Vagina (tissue), 2 donors: ENCODE measurements around the gene NRG2.

Experiments
- CTCF ChIP-seq, 3 experiments: fragments of 450-650 bp in 2 of 3; fragments of 200-600 bp in 1 of 3; sonication (generic) in 1 of 3; IDR thresholded peaks; one replicate each; pipeline ENCODE4 v1.5.1; 2017 to 2019; ENCODE audit warnings: antibody characterized with exemption in 3 of 3, mild to moderate bottlenecking in 2 of 3, moderate library complexity in 2 of 3
- POLR2AphosphoS5 ChIP-seq, 2 donors: sonication (generic); formaldehyde crosslinking; IDR thresholded peaks; one replicate each; pipeline ENCODE4 v1.9.0; 2017; ENCODE audit warnings: antibody characterized with exemption in 2 of 2, mild to moderate bottlenecking in 2 of 2, low read depth in 1 of 2; ENCODE audit not compliant: insufficient read depth in 1 of 2

- no peak for TF ChIP-seq POLR2AphosphoS5 (IDR thresholded peaks at IDR 0.05; ENCODE audit: insufficient read depth in 1 of 2, low read depth in 1 of 2)
- no peak for TF ChIP-seq CTCF (IDR thresholded peaks at IDR 0.05)
These were observed 25.0 kb downstream of the NRG2 start for GRCh38 chr5:140018096-140018481.
